GM21367 (cell line): ENCODE data around the gene MLXIP.

Source experiments
- ATAC-seq: cut with Tn5 transposase; IDR thresholded peaks from one replicate; pipeline ENCODE4 v1.9.1; 2021; ENCODE audit not compliant: unreplicated experiment

MLXIP gene

GRCh38 chr12:122076743-122077495 lies 1.6 kb upstream of the MLXIP start:
- no peak for ATAC-seq

- no peak for ATAC-seq
Observed at GRCh38 chr12:122079033-122079531, 526 bp downstream of the MLXIP start.

- no peak for ATAC-seq
Observed at GRCh38 chr12:122079532-122080081, 1.1 kb downstream of the MLXIP start.

GRCh38 chr12:122080149-122081082 lies 1.9 kb downstream of the MLXIP start:
- ATAC-seq, result no peak

DNA sequence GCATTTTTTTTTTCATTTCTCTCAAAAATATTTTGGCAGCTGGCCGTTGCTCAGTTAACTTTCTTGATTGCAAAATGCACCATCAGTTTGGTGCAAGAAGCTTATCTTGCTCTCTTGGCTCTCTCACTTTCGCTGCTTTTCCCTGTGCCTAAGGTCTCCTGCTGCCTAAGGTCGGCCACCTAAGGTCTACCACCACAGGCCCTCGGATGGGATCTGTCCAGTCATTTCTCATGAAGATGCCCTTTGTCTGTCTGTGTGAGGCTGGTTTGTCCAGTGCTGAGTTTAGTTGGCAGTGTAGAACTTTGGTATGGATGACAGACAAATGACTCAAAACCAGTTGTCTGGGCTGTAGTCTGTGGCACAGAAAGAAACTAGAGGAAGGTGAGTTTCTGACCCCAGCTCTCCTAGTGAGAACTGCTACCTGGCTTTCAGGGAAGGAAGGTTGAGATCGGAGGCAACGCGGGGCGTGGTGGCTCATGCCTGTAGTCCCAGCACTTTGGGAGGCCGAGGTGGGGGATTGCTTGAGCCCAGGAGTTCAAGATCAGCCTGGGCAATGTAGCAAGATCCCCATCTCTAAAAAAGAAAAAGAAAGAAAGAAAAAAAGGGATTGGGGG lies 2.6 kb downstream of the MLXIP start:
- ATAC-seq, result no peak

- ATAC-seq, result peak; percentile 38
Observed at GRCh38 chr12:122081697-122082221, 3.2 kb downstream of the MLXIP start.

- no peak for ATAC-seq
Observed at GRCh38 chr12:122082621-122083356, 4.2 kb downstream of the MLXIP start.

DNA sequence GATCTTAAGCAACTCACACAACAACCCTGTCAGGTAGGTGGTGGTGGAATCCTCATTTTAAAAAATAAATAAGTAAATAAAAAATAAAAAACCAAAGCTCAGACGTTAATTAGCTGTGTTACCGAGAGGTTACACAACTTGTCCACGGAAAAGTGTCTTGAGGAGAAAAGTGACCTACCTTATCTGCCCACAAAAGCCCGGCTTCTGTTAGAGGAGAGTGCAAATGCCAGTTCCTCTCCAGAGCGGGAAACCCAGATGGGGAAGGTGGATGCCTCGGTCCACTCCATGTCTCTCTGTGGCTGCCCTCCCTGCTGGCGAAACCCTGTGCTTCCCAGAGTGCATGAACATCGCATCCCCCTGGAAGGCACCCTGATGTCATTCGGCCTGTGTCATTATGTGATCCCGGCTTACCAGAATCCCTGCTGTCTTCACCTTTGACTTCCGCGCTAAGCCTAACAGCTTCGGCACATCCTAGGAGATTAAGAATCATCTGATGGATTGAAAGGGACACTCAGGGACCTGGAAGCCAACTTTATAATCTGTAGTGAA lies 6.4 kb downstream of the MLXIP start:
- ATAC-seq, result no peak

DNA sequence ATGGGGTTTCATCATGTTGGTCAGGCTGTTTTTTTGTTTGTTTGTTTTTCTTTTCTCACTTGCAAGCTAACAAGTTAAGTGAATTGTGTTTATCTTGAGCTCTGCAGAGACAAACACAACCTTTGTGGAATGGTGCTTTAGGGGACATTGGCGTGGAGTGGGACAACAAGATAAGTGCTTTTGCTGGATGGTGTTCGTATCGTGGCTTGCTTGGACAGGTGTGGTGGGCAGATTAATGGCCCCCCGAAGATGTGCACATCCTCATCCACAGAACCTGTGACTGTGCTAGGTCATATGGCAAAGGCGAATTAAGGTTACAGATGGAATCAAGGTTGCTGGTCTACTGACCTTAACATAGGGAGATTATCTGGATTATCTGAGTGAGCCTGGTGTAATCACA lies 7.0 kb downstream of the MLXIP start:
- no peak for ATAC-seq

- ATAC-seq, result no peak
Observed at GRCh38 chr12:122086116-122086515, 7.6 kb downstream of the MLXIP start.

DNA sequence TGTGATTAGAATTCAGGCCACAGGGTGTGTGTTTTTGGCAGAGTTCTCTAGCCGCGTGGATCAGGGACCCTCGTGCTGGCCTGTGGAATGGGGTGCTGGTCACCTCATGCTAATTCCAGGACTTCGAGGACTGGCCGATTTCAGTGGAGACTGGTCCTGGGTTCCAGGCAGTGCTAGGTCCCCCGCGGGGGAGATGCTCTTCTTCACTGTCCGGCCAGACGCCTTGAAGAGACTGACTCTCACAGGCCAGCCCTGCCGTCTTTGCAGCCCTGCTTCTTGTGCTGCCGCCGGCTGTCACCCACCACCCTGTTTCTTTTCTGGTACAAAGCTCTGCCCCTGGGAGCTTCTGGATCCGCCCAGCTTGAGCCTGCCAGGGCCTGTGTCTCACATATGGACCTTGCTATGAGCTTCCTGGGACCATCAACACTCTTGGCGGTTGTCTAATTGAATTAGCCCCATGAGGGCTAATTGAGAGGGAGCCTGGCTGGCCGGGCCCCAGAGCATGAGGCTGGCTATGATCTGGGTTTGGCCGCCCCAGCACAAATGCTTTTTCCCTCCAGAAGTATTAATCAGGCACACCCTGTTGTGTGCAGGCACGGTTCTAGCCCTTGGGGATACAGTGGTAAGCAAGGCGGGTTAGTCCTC lies 8.2 kb downstream of the MLXIP start:
- no peak for ATAC-seq

DNA sequence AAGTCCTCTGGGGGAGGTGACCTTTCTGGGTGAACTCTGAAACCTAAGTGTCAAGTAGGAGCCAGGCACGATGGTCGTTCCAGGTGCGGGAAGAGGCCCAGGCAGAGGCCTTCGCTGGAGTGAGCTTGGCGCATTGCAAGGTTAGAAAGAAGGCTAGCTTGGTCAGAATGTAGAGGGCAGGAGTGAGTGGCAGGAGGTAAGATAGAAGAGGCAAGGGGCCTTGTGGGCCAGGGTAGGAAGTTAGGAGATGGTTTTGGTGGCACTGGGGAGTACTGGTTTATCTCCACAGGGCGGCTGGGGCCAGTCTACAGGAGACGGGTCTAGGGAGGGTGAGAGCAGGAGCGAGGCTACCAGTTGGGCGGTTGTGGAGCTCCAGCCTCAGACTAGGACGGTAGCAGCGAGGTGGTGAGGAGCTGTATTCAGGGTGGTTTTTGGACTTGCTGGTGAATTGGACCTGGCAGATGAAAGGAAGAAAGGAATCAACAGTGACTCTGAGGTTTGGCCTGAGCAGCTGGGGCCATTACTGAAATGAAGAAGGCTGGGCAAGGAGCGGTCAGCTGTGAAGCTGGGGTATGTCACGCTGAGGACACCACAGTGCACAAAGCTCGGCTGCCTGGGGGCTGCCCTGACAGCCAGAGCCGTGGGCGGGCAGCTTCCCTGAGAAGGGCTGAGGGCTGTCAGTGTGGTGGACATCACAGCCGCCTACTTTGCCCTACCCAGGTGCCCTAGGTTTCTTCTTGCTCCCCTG lies 9.0 kb downstream of the MLXIP start:
- ATAC-seq, result no peak

- ATAC-seq, result no peak
Observed at GRCh38 chr12:122088179-122088810, 9.7 kb downstream of the MLXIP start.

DNA sequence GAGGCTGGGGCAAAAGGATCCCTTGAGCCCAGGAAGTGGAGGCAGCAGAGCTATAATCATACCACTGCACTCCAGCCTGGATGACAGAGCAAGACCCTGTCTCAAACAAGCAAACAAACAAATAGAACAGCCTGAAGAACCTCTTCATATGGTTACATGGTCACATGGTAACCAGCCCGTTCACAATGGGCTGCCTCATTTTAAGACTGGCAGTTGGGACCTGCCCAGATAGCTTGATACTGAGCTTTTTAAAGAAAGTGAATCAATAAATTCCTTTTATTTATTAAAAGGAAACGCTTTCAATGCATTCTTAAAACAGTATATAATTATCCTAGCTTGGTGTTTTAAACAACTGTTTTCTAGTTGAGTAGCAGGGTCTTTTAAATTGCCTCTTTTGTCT lies 10.5 kb downstream of the MLXIP start:
- no peak for ATAC-seq

GRCh38 chr12:122090759-122091515 lies 12.4 kb downstream of the MLXIP start:
- no peak for ATAC-seq

- no peak for ATAC-seq
Observed at GRCh38 chr12:122093098-122093883, 14.7 kb downstream of the MLXIP start.
